Mesendoderm (in vitro differentiated cells): ENCODE data around the gene SPRR2D.
A peak's percentile ranks its signal among the peaks of the same experiment; 100 is the strongest.
"Not testable (repeated sequence)": the region's sequence is repeated elsewhere in the genome, so short reads cannot be mapped to it uniquely, and the experiment has no call there.

Experiments
- DNase-seq: peaks from one replicate; pipeline ENCODE4 v3.0.0; 2013
- H2AK5ac ChIP-seq: 2 replicates; pipeline ENCODE4 v1.6.1; 2013; ENCODE audit warnings: low read length, inconsistent platforms
- H2BK120ac ChIP-seq: 2 replicates; pipeline ENCODE4 v1.6.1; 2013; ENCODE audit warnings: low read depth, mild to moderate bottlenecking, low read length, moderate library complexity, mixed read lengths
- H2BK15ac ChIP-seq: replicated peaks from 2 replicates; pipeline ENCODE4 v1.6.1; 2013; ENCODE audit warnings: low read depth, mild to moderate bottlenecking, moderate library complexity
- H2BK5ac ChIP-seq: 2 replicates; pipeline ENCODE4 v1.6.1; 2013; ENCODE audit warnings: low read length, inconsistent platforms
- H3K18ac ChIP-seq: 2 replicates; pipeline ENCODE4 v1.6.1; 2013; ENCODE audit warnings: mild to moderate bottlenecking, low read length, mixed read lengths
- H3K23ac ChIP-seq: one replicate; pipeline ENCODE4 v1.6.1; 2013; ENCODE audit warnings: low read length
- H3K27ac ChIP-seq: 2 replicates; pipeline ENCODE4 v1.5.1; 2013; ENCODE audit warnings: low read depth, mild to moderate bottlenecking, inconsistent platforms, low read length, moderate library complexity
- H3K27me3 ChIP-seq: 2 replicates; pipeline ENCODE4 v1.6.1; 2013; ENCODE audit warnings: low read length, control low read depth, mild to moderate bottlenecking, inconsistent platforms; ENCODE audit not compliant: insufficient read depth, poor library complexity
- H3K36me3 ChIP-seq: 2 replicates; pipeline ENCODE4 v1.6.1; 2013; ENCODE audit warnings: low read length, inconsistent platforms; ENCODE audit not compliant: control insufficient read depth, insufficient read depth
- H3K4ac ChIP-seq: one replicate; pipeline ENCODE4 v1.6.1; 2013; ENCODE audit warnings: low read depth, mild to moderate bottlenecking, low read length, moderate library complexity
- H3K4me1 ChIP-seq: 2 replicates; pipeline ENCODE4 v1.6.1; 2013; ENCODE audit warnings: low read depth, low read length, inconsistent platforms; ENCODE audit not compliant: control insufficient read depth
- H3K4me2 ChIP-seq: 2 replicates; pipeline ENCODE4 v1.6.1; 2013; ENCODE audit warnings: low read length
- H3K4me3 ChIP-seq: 2 replicates; pipeline ENCODE4 v1.5.1; 2013; ENCODE audit warnings: mild to moderate bottlenecking, low read length
- H3K56ac ChIP-seq: one replicate; pipeline ENCODE4 v1.6.1; 2013; ENCODE audit warnings: low read length
- H3K79me1 ChIP-seq: 2 replicates; pipeline ENCODE4 v1.6.1; 2013; ENCODE audit warnings: low read length, inconsistent platforms
- H3K79me2 ChIP-seq: 2 replicates; pipeline ENCODE4 v1.6.1; 2013; ENCODE audit warnings: mild to moderate bottlenecking, low read length; ENCODE audit not compliant: control insufficient read depth, insufficient read depth
- H3K9ac ChIP-seq: 2 replicates; pipeline ENCODE4 v1.6.1; 2013; ENCODE audit warnings: low read length, inconsistent platforms
- H4K5ac ChIP-seq: one replicate; pipeline ENCODE4 v1.6.1; 2013; ENCODE audit warnings: low read length
- H4K8ac ChIP-seq: one replicate; pipeline ENCODE4 v1.6.1; 2013; ENCODE audit warnings: low read depth, mild to moderate bottlenecking, control low read depth, low read length, moderate library complexity
- WGBS: extraction: QIAGEN DNeasy Blood & Tissue Kit; methylation state at CpG from one replicate; pipeline ENCODE4 v1.1.7; 2013; ENCODE audit warnings: low lambda C conversion rate, missing lambda C conversion rate; ENCODE audit not compliant: insufficient coverage; ENCODE audit errors: extremely low coverage; 5-methylcytosine and 5-hydroxymethylcytosine counted together

SPRR2D gene

DNA sequence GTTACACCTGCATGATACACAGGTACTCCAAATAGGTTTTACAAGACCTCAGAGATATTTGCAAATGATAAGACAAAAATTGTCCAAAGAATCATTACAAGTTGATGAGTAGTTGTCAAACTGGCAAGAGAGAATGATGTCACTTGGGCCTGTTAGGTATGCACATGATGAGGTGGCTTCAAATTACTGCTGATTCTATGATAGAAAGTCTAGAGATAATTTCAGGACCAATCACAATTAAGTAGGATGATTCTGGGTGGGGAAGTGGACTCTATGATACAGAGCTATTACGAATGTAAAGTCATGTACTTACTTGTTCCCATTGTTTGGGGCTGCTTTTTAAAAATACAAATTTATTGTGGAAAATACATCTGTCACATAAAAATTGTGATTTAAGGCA lies 15.1 kb downstream of the SPRR2D start:
- Histone ChIP-seq H3K56ac (no peak overlapping the region), H4K8ac (no peak overlapping the region), H3K4ac (no peak overlapping the region), H4K5ac (no peak overlapping the region), H3K27me3 (no peaks in the 10 kb centered on the region), H2BK15ac (no peak overlapping the region), H3K9ac (no peak overlapping the region), H3K79me2 (no peaks in the 10 kb centered on the region), H2BK5ac (no peak overlapping the region), H3K4me1 (no peaks in the 10 kb centered on the region), H3K27ac (no peak overlapping the region), H3K4me3 (no peak overlapping the region), H3K79me1 (no peaks in the 10 kb centered on the region), H3K4me2 (no peak overlapping the region), H2AK5ac (no peak overlapping the region), H3K18ac (no peak overlapping the region), H2BK120ac (no peak overlapping the region), H3K36me3 (no peaks in the 10 kb centered on the region), H3K23ac (no peak overlapping the region)
- no CpG with 5 or more reads among the region's 1 CpG for WGBS
- no peak for DNase-seq

DNA sequence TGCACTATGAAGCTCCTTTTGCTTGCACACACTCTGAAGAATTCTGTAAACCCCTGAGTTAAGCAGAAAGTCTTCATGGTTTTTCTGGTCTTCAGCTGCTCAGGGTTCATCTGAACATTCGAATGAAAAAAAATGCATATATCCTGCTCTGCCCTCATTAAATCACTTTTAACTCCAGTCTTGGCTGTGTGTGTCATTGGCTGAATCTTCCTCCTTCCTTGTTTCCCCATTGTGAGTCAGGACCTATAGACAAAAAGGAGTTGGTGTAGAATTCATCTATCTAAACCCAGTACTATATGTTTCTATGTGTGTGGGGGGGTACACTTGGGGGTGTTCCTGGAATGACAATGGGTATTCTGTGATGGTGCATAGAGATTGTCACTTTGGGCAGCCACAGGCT lies 16.5 kb downstream of the SPRR2D start:
- Histone ChIP-seq H2BK5ac (no peak overlapping the region), H2BK120ac (no peak overlapping the region), H3K27ac (no peak overlapping the region), H3K4me2 (no peak overlapping the region), H3K79me1 (no peaks in the 10 kb centered on the region), H3K23ac (no peak overlapping the region), H3K4me3 (no peak overlapping the region), H2AK5ac (no peak overlapping the region), H3K27me3 (no peaks in the 10 kb centered on the region), H4K5ac (no peak overlapping the region), H3K4me1 (no peaks in the 10 kb centered on the region), H3K56ac (no peak overlapping the region), H3K36me3 (no peaks in the 10 kb centered on the region), H3K18ac (no peak overlapping the region), H3K9ac (no peak overlapping the region), H3K4ac (no peak overlapping the region), H2BK15ac (no peak overlapping the region), H4K8ac (no peak overlapping the region), H3K79me2 (no peaks in the 10 kb centered on the region)
- no peak for DNase-seq
- no CpG with 5 or more reads among the region's 1 CpG for WGBS

DNA sequence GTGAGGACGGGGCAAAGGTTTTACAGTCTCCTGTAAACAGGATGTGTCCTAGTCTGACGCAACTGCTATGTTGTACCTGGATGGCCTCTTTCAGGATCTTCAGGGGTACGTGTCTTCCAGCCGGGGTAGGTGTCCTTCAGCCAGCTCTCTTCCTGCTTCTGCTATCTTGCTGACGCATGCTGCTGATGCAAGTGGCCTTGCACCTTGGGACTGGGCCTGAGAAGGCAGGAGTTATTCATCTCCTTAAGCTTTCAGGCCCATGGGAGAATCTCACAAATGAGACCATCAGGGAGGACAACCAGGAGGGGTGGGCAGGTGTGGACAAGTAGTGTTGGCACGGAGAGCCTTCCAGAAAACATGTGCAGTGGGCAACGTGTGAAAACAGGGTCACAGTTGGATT lies 17.8 kb downstream of the SPRR2D start:
- Histone ChIP-seq H3K9ac (no peak overlapping the region), H4K5ac (no peak overlapping the region), H2AK5ac (peak overlapping the region; percentile 49), H3K23ac (no peak overlapping the region), H3K79me2 (no peaks in the 10 kb centered on the region), H3K4me2 (no peak overlapping the region), H2BK120ac (no peak overlapping the region), H3K36me3 (no peaks in the 10 kb centered on the region), H3K27ac (no peak overlapping the region), H3K56ac (no peak overlapping the region), H3K27me3 (no peaks in the 10 kb centered on the region), H3K4me3 (no peak overlapping the region), H4K8ac (no peak overlapping the region), H3K4ac (no peak overlapping the region), H2BK5ac (no peak overlapping the region), H2BK15ac (no peak overlapping the region), H3K79me1 (no peaks in the 10 kb centered on the region), H3K18ac (no peak overlapping the region), H3K4me1 (no peaks in the 10 kb centered on the region)
- no peak for DNase-seq
- WGBS, result no CpG with 5 or more reads among the region's 7 CpGs

DNA sequence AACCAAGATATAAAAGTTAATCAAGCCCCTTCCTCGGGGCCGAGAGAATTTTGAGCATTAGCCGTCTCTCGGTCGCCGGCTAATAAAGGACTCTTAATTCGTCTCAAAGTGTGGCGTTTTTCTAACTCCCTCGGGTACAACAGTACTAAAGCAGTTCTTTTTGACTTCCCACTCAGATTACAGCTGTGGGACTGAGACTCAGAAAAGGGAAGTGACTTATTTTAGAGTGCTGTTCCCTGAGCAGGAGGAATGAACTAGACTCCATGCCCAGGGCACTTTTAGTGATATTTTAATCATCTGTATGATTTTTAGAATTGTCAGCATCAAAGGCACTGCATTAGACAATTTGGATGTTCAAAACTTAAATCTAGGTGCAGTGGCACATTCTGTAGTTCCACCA lies 18.6 kb downstream of the SPRR2D start:
- H3K79me1 ChIP-seq, H2BK15ac ChIP-seq, H2BK120ac ChIP-seq, H3K4me2 ChIP-seq, H3K79me2 ChIP-seq, H3K4me3 ChIP-seq, H4K8ac ChIP-seq, H3K23ac ChIP-seq, H3K27me3 ChIP-seq, H2AK5ac ChIP-seq, H3K18ac ChIP-seq, DNase-seq, H3K56ac ChIP-seq, H3K4me1 ChIP-seq, H3K36me3 ChIP-seq, H4K5ac ChIP-seq, H2BK5ac ChIP-seq, H3K4ac ChIP-seq, H3K9ac ChIP-seq: not testable (repeated sequence)
- no CpG with 5 or more reads among the region's 9 CpGs for WGBS
- peak overlapping the region; percentile 41 for H3K27ac ChIP-seq

DNA sequence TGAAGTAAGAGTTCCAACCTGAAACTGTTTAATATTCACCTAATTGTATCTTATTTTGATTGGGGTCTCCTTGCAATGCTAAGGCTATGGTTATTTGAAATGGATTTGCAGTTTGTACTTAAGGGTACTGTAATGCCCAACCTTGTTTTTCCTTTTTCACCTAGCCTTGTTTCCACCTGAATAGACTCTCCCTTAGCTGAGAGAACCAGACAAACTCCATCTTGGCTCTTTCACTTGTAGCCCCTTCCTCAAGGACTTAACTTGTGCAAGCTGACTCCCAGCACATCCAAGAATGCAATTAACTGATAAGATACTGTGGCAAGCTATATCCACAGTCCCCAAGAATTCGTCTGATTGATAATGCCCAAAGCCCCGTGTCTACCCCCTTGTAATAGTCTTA lies 19.1 kb downstream of the SPRR2D start:
- not testable (repeated sequence) for H3K56ac ChIP-seq, H3K79me1 ChIP-seq, H2BK5ac ChIP-seq, DNase-seq, H3K27ac ChIP-seq, H3K36me3 ChIP-seq, H4K5ac ChIP-seq, H2BK120ac ChIP-seq, H3K4ac ChIP-seq, H3K4me2 ChIP-seq, H3K79me2 ChIP-seq, H3K4me1 ChIP-seq, H3K18ac ChIP-seq, H3K23ac ChIP-seq, H3K27me3 ChIP-seq, H2BK15ac ChIP-seq, H3K4me3 ChIP-seq, H3K9ac ChIP-seq, H4K8ac ChIP-seq, H2AK5ac ChIP-seq
- WGBS, result no CpG with 5 or more reads among the region's 2 CpGs

DNA sequence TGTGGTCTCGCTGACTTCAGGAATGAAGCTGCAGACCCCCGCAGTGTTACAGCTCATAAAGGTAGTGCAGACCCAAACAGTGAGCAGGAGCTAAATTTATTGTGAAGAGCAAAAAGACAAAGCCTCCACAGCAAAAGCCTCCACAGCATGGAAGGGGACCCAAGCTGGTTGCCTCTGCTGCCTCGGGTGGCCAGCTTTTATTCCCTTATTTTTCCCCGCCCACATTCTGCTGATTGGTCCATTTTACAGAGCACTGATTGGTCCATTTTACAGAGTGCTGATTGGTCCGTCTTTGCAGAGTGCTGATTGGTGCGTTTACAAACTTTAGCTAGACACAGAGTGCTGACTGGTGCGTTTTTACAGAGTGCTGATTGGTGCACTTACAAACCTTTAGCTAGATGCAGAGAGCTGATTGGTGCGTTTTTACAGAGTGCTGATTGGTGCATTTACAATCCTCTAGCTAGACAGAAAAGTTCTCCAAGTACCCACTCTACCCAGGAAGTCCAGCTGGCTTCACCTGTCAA lies 29.6 kb downstream of the SPRR2D start:
- not testable (repeated sequence) for H3K4me1 ChIP-seq, H4K5ac ChIP-seq, H3K79me2 ChIP-seq, H3K27ac ChIP-seq, H3K56ac ChIP-seq, H3K4me3 ChIP-seq, H2BK5ac ChIP-seq, H2BK120ac ChIP-seq, H3K9ac ChIP-seq, H3K27me3 ChIP-seq, H4K8ac ChIP-seq, H2BK15ac ChIP-seq, H3K23ac ChIP-seq, H3K4me2 ChIP-seq, H3K18ac ChIP-seq, H3K79me1 ChIP-seq, DNase-seq, H2AK5ac ChIP-seq, H3K36me3 ChIP-seq, H3K4ac ChIP-seq
- no CpG with 5 or more reads among the region's 8 CpGs for WGBS
